HT1080 (cell line): Measurements from ENCODE around the gene ATP6V0B. TPM values are rescaled to one million over a fixed set of nuclear protein-coding genes. Genes with fewer than 3 reads are reported as not detected.
A peak's percentile ranks its signal among the peaks of the same experiment; 100 is the strongest.

Source experiments
- DNase-seq: peaks from one replicate; pipeline ENCODE4 v3.0.0-alpha.2; 2015; ENCODE audit warnings: low read depth
- total RNA-seq: library from RNA; depleted of rRNA; stranded (reverse); fragments of >200 nt; shearing (Covaris generic); gene quantifications from 2 replicates; pipeline ENCODE4 v1.2.3, GENCODE V29; 2014

The ATP6V0B gene
- total RNA-seq, 1 experiment from 2014 or later: 176 TPM

- DNase-seq: no peak
Observed at GRCh38 chr1:43968348-43968948, 6.3 kb upstream of the ATP6V0B start.

GRCh38 chr1:43969416-43969745 is 5.4 kb upstream of the ATP6V0B start:
- no peak for DNase-seq

- peak; percentile 94 for DNase-seq
Observed at GRCh38 chr1:43969746-43970466, 4.9 kb upstream of the ATP6V0B start, which contains the start of gene DPH2. DPH2 (plus strand) TSS chr1:43970010; CDS start chr1:43970176, 166 bp downstream.

GRCh38 chr1:43970502-43970901 is 4.3 kb upstream of the ATP6V0B start:
- no peak for DNase-seq

GRCh38 chr1:43970911-43971310 is 3.8 kb upstream of the ATP6V0B start:
- no peak for DNase-seq

GRCh38 chr1:43971336-43971980 is 3.3 kb upstream of the ATP6V0B start:
- DNase-seq: no peak

- DNase-seq: no peak
Observed at GRCh38 chr1:43973981-43974442, 748 bp upstream of the ATP6V0B start.

- no peak for DNase-seq
Observed at GRCh38 chr1:43975249-43975961, 645 bp downstream of the ATP6V0B start.

- DNase-seq: no peak
Observed at GRCh38 chr1:43976045-43976444, 1.3 kb downstream of the ATP6V0B start.

- no peak for DNase-seq
Observed at GRCh38 chr1:43976890-43977289, 2.1 kb downstream of the ATP6V0B start.

- no peak for DNase-seq
Observed at GRCh38 chr1:43977376-43978263, 2.9 kb downstream of the ATP6V0B start.

- DNase-seq: no peak
Observed at GRCh38 chr1:43978264-43978550, 3.4 kb downstream of the ATP6V0B start.

GRCh38 chr1:43978551-43979260 is 3.9 kb downstream of the ATP6V0B start, which contains the start of gene B4GALT2:
B4GALT2 (plus strand) TSS chr1:43979210; CDS start chr1:43981161, 1,951 bp downstream.
- peak; percentile 17 for DNase-seq

- DNase-seq: no peak
Observed at GRCh38 chr1:43979261-43979527, 4.4 kb downstream of the ATP6V0B start.

- peak; percentile 59 for DNase-seq
Observed at GRCh38 chr1:43979528-43980254, 4.9 kb downstream of the ATP6V0B start.

GRCh38 chr1:43980255-43981134 is 5.7 kb downstream of the ATP6V0B start:
- DNase-seq: peak; percentile 18

- DNase-seq: no peak
Observed at GRCh38 chr1:43981135-43981491, 6.4 kb downstream of the ATP6V0B start.

GRCh38 chr1:43981636-43982035 is 6.9 kb downstream of the ATP6V0B start:
- DNase-seq: no peak

GRCh38 chr1:43982241-43982640 is 7.5 kb downstream of the ATP6V0B start:
- DNase-seq: no peak
